Stomach (tissue), 9 donors: ENCODE results near the gene HMGN3. TPM values are rescaled to one million over a fixed set of nuclear protein-coding genes. Genes with fewer than 3 reads are reported as not detected.

Experiments used
- DNase-seq, 2 donors: peaks; one replicate each; pipeline versions ENCODE4 v3.0.0 to v3.0.0-alpha.2; 2013 to 2019
- H3K27ac ChIP-seq, 5 donors: fragments of 200-600 bp in 4 of 5; sonication (generic) in 4 of 5; one replicate each; pipeline ENCODE4 v1.5.1; 2013 to 2019; ENCODE audit warnings: mild to moderate bottlenecking in 1 of 5, moderate library complexity in 1 of 5
- H3K27me3 ChIP-seq, 3 donors: fragments of 200-600 bp; sonication (generic); one replicate each; pipeline ENCODE4 v1.5.1; 2017 to 2019; ENCODE audit warnings: mixed run types in 1 of 3
- H3K36me3 ChIP-seq, 4 donors: fragments of 200-600 bp; sonication (generic); 1 replicate in 3 of 4; 2 replicates in 1 of 4; pipeline ENCODE4 v1.5.1; 2016 to 2019
- H3K4me1 ChIP-seq, 4 donors: fragments of 200-600 bp; sonication (generic); one replicate each; pipeline ENCODE4 v1.5.1; 2016 to 2019
- H3K4me3 ChIP-seq, 4 donors: fragments of 200-600 bp; sonication (generic) in 3 of 4; one replicate each; pipeline ENCODE4 v1.5.1; 2016 to 2019; ENCODE audit warnings: mild to moderate bottlenecking in 1 of 4
- H3K9me3 ChIP-seq, 4 donors: fragments of 200-600 bp; sonication (generic); one replicate each; pipeline ENCODE4 v1.5.1; 2016 to 2019
- CTCF ChIP-seq, 7 experiments: fragments of 450-650 bp in 4 of 7; fragments of 200-600 bp in 3 of 7; sonication (generic) in 3 of 7; IDR thresholded peaks; one replicate each; pipeline ENCODE4 v1.5.1; 2016 to 2019; ENCODE audit warnings: antibody characterized with exemption in 7 of 7, control low read depth in 2 of 7, mild to moderate bottlenecking in 1 of 7
- EP300 ChIP-seq: sonication (generic); formaldehyde crosslinking; IDR thresholded peaks from one replicate; pipeline ENCODE4 v1.6.1; 2017; ENCODE audit warnings: antibody characterized with exemption
- POLR2A ChIP-seq, 4 donors: fragments of 450-650 bp; IDR thresholded peaks; one replicate each; pipeline ENCODE4 v1.6.1; 2016; ENCODE audit warnings: antibody characterized with exemption in 4 of 4, control low read depth in 2 of 4, mild to moderate bottlenecking in 1 of 4, moderate library complexity in 1 of 4
- POLR2AphosphoS5 ChIP-seq, 3 donors: sonication (generic); formaldehyde crosslinking; IDR thresholded peaks; one replicate each; pipeline ENCODE4 v1.6.1; 2016; ENCODE audit warnings: antibody characterized with exemption in 3 of 3
- WGBS, 5 donors: extraction: QIAGEN DNeasy Blood & Tissue Kit in 3 of 5; methylation state at CpG; one replicate each; pipeline versions ENCODE4 v1.1.5 to v1.1.7; 2013 to 2018; 5-methylcytosine and 5-hydroxymethylcytosine counted together
- intact Hi-C: fragments of 100-400 bp; cut with DNase I; formaldehyde crosslinking; loops from one replicate; pipeline ENCODE4 v1.15.1; 2023; ENCODE audit warnings: low total_unique reads
- polyA plus RNA-seq, 3 donors: library from polyadenylated mRNA; stranded (reverse); fragments of 200-250 nt; gene quantifications; one replicate each; pipeline ENCODE4 v1.2.3, GENCODE V29; 2013
- total RNA-seq, 5 donors: library from RNA; depleted of rRNA; stranded (reverse); fragments of >200 nt; gene quantifications; one replicate each; pipeline versions ENCODE4 v1.1.0 to v1.2.3, GENCODE V29; 2014 to 2016
- donor health status: healthy with polysubstance abuse.
- donor health status: Bipolar disorder and iron deficiency.
- donor health status: healthy.

HMGN3 gene
- total and polyA plus RNA-seq, 8 donors, result 34.8 to 150 (median 101) TPM

GRCh38 chr6:79269877-79270276 lies 35.4 kb upstream of the HMGN3 start:
- DNase-seq, result peak in 1 of 2 donors; percentile 53
- 12 to 31% (median 25%) methylated on average over 3 of the region's 3 CpGs for WGBS, 5 donors
- Histone ChIP-seq H3K27me3 (no peaks in the 10 kb centered on the region), H3K36me3 (no peaks in the 10 kb centered on the region), H3K4me1 (no peaks in the 10 kb centered on the region), H3K9me3 (no peaks in the 10 kb centered on the region), H3K4me3 (no peak overlapping the region), H3K27ac (no peak overlapping the region)
- intact Hi-C loops, result no loop called here
- TF ChIP-seq POLR2A (IDR thresholded peaks at IDR 0.05), result no peak
- no peak for TF ChIP-seq CTCF (IDR thresholded peaks at IDR 0.05)
- no peak for TF ChIP-seq EP300

GRCh38 chr6:79267128-79267527 lies 32.6 kb upstream of the HMGN3 start:
- no peak overlapping the region for H3K4me3 ChIP-seq
- H3K36me3 ChIP-seq, result no peaks in the 10 kb centered on the region
- WGBS, 5 donors, result 87 to 100% (median 91%) methylated on average over 1 of the region's 1 CpG
- no peaks in the 10 kb centered on the region for H3K9me3 ChIP-seq
- no peaks in the 10 kb centered on the region for H3K27me3 ChIP-seq
- no peak overlapping the region for H3K27ac ChIP-seq
- H3K4me1 ChIP-seq, result no peaks in the 10 kb centered on the region
- no peak for DNase-seq
- intact Hi-C loops, result no loop called here
- no peak for TF ChIP-seq POLR2A (IDR thresholded peaks at IDR 0.05)
- no peak for TF ChIP-seq POLR2AphosphoS5 (IDR thresholded peaks at IDR 0.05)

- no peak overlapping the region for H3K27ac ChIP-seq
- DNase-seq, result no peak
- TF ChIP-seq CTCF (IDR thresholded peaks at IDR 0.05) (no peak), POLR2AphosphoS5 (IDR thresholded peaks at IDR 0.05) (no peak), POLR2A (IDR thresholded peaks at IDR 0.05) (no peak), EP300 (no peak)
- H3K27me3 ChIP-seq, result no peaks in the 10 kb centered on the region
- H3K36me3 ChIP-seq, result no peaks in the 10 kb centered on the region
- H3K4me1 ChIP-seq, result no peaks in the 10 kb centered on the region
- no peak overlapping the region for H3K4me3 ChIP-seq
- no peaks in the 10 kb centered on the region for H3K9me3 ChIP-seq
- intact Hi-C loops, result no loop called here
These were observed 31.6 kb upstream of the HMGN3 start for GRCh38 chr6:79266051-79266450.

GRCh38 chr6:79263359-79263758 lies 28.9 kb upstream of the HMGN3 start:
- Histone ChIP-seq H3K4me3 (no peak overlapping the region), H3K27me3 (no peaks in the 10 kb centered on the region), H3K27ac (no peak overlapping the region), H3K9me3 (peaks cover 0 to 10% (median 4%) of the 10 kb centered on the region in 4 donors), H3K36me3 (no peaks in the 10 kb centered on the region), H3K4me1 (no peaks in the 10 kb centered on the region)
- TF ChIP-seq POLR2AphosphoS5 (IDR thresholded peaks at IDR 0.05), result no peak
- no peak for TF ChIP-seq EP300
- no peak for TF ChIP-seq CTCF (IDR thresholded peaks at IDR 0.05)
- no peak for TF ChIP-seq POLR2A (IDR thresholded peaks at IDR 0.05)
- DNase-seq, result peak in 1 of 2 donors; percentile 9
- intact Hi-C loops, result no loop called here

GRCh38 chr6:79261666-79262065 lies 27.2 kb upstream of the HMGN3 start:
- Histone ChIP-seq H3K27ac (no peak overlapping the region), H3K4me1 (no peaks in the 10 kb centered on the region), H3K36me3 (no peaks in the 10 kb centered on the region), H3K27me3 (no peaks in the 10 kb centered on the region), H3K4me3 (no peak overlapping the region), H3K9me3 (peaks cover 0 to 10% (median 4%) of the 10 kb centered on the region in 4 donors)
- no peak for TF ChIP-seq POLR2AphosphoS5 (IDR thresholded peaks at IDR 0.05)
- no peak for TF ChIP-seq CTCF (IDR thresholded peaks at IDR 0.05)
- TF ChIP-seq POLR2A (IDR thresholded peaks at IDR 0.05), result no peak
- TF ChIP-seq EP300, result no peak
- DNase-seq, result no peak
- intact Hi-C loops, result no loop called here
- WGBS, 5 donors, result 71 to 84% (median 74%) methylated on average over 4 to 5 of the region's 5 CpGs
